Erythroblast (primary cell): Measurements from ENCODE around the gene FRMD5.
"Not testable (repeated sequence)": the region's sequence is repeated elsewhere in the genome, so short reads cannot be mapped to it uniquely, and the experiment has no call there.

Experiments used
- DNase-seq, 2 experiments: peaks; one replicate each; lab custom pipeline; 2025; lab: John Stamatoyannopoulos, UW
- GATA1 ChIP-seq: IDR thresholded peaks from 2 replicates; pipeline ENCODE4 v1.6.1; 2011; ENCODE audit warnings: low read depth, mild to moderate bottlenecking, control low read depth, low read length, moderate library complexity
- POLR2A ChIP-seq: IDR thresholded peaks from 2 replicates; pipeline ENCODE4 v1.6.1; 2011; ENCODE audit warnings: mild to moderate bottlenecking, low read length

FRMD5 gene

GRCh38 chr15:44195151-44195740, at the start of gene FRMD5:
TSS of gene FRMD5 (minus strand) at chr15:44195271.
- no peak for TF ChIP-seq POLR2A

GRCh38 chr15:44243829-44244228, 48.8 kb upstream of the FRMD5 start:
- TF ChIP-seq GATA1 (no peak), POLR2A (no peak)
- DNase-seq: no peak

More at GRCh38 chr15:44195151-44195740, at the start of gene FRMD5:
- peak; percentile 53 to 58 for DNase-seq

- no peak for DNase-seq
- no peak for TF ChIP-seq GATA1
- TF ChIP-seq POLR2A: no peak
Measured at GRCh38 chr15:44243141-44243540, 48.1 kb upstream of the FRMD5 start.

GRCh38 chr15:44231842-44232241, 36.8 kb upstream of the FRMD5 start:
- no peak for DNase-seq
- no peak for TF ChIP-seq POLR2A
- no peak for TF ChIP-seq GATA1

DNA sequence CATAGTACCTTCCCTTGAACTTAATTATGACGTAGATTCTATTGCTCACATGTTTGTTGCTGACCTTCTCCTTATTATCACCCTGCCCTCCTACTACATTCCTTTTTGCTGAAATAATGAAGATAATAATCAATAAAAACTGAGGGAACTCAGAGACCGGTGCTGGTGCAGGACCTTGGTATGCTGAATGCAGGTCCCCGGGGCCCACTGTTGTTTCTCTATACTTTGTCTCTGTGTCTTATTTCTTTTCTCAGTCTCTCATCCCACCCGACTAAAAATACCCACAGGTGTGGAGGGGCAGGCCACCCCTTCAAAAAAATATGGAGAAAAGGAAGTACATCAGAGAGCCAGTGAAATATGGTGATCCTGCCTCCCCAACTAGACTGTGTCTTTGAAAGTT, 34.2 kb upstream of the FRMD5 start:
- not testable (repeated sequence) for DNase-seq

GRCh38 chr15:44227584-44227983, 32.5 kb upstream of the FRMD5 start:
- DNase-seq: no peak
- TF ChIP-seq POLR2A (no peak), GATA1 (no peak)

DNA sequence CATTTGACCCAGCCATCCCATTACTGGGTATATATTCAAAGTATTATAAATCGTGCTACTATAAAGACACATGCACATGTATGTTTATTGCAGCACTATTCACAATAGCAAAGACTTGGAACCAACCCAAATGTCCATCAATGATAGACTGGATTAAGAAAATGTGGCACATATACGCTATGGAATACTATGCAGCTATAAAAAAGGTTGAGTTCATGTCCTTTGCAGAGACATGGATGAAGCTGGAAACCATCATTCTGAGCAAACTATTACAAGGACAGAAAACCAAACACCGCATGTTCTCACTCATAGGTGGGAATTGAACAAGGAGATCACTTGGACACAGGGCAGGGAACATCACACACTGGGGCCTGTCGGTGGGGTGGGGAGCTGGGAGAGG, 31.9 kb upstream of the FRMD5 start:
- not testable (repeated sequence) for DNase-seq

- no peak for DNase-seq
Measured at GRCh38 chr15:44222478-44222877, 27.4 kb upstream of the FRMD5 start.

DNA sequence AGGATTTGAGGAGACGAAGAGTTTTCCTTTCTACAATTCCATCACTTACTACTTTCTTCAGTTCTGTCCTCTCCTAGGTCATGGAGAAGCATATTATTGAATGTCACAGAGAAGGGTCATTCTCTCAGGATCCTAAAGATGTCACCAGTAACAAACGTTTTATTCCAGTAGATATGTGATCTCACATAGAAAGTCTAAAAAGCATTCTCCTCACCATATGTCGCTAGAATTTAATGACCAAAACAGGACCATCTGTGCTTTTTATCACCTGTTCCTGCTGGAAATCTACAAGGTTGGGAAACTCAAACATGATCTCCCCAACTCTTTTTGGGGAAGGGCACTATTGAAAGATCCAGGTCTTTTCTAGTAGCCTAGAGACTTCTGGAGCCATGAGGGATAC, 24.0 kb upstream of the FRMD5 start:
- no peak for DNase-seq
- TF ChIP-seq GATA1 (no peak), POLR2A (no peak)

More at GRCh38 chr15:44222478-44222877, 27.4 kb upstream of the FRMD5 start:
- TF ChIP-seq POLR2A (no peak), GATA1 (no peak)

DNA sequence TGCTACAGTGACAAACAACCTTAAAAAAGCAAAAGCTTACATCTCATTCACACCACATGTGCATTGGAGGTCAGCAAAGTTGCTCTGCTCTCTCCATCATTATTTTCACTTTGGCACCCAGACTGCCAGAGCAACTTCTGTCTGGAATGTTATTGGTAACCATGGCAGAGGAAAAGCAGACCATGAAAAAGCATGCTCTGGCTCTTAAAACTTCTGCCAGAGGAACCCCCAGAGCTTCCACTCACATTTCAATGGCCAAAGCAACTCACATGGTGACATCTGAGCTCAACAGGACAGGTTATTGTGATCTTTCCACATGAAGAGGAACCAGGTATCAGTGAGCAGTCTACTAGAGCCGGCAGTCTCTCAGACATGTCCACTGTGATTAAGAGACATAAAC, 21.9 kb upstream of the FRMD5 start:
- TF ChIP-seq POLR2A (no peak), GATA1 (no peak)
- DNase-seq: no peak

DNA sequence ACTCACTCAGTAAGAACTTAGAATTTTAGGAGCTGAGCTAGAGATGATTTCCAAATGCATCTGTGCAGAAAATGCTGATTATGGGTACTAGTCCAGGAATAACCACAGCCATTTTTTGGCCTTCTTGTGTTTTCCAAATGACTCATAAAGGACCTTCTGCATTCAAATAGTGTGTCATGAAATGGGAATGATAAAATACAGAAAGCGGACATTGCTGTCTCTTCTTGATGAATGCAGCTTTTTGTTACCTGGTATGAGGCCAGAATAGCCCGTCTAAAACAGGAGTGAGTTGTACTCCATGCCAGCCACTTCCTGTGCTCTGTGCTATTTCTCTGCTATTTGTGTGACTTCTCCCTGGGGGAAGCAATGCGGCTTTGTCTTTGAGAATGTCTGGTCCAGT, 20.5 kb upstream of the FRMD5 start:
- TF ChIP-seq GATA1 (no peak), POLR2A (no peak)
- DNase-seq: no peak

- no peak for TF ChIP-seq GATA1
- TF ChIP-seq POLR2A: no peak
- DNase-seq: no peak
Measured at GRCh38 chr15:44208956-44209355, 13.9 kb upstream of the FRMD5 start.

DNA sequence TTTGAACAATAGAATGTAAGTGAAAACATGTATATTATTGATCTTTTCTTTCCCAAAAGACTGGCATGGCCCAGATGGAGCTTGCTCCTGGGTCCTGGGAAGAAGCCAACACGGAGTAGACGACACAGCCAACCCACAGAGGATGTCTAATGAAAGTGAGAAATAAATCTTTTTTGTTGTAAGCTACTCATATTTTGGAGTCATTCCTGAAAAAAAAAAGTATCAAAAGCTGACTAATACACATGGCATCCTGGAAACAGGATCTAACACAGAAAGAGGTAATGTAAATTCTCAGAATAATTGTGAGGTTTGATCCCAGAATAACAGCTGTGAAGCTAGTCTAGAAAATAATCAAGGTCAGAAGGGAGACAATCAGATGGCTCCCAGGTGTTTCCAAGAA, 12.6 kb upstream of the FRMD5 start:
- DNase-seq: no peak
- TF ChIP-seq GATA1 (no peak), POLR2A (no peak)

- no peak for DNase-seq
- no peak for TF ChIP-seq GATA1
- no peak for TF ChIP-seq POLR2A
Measured at GRCh38 chr15:44199393-44199792, 4.3 kb upstream of the FRMD5 start.

DNA sequence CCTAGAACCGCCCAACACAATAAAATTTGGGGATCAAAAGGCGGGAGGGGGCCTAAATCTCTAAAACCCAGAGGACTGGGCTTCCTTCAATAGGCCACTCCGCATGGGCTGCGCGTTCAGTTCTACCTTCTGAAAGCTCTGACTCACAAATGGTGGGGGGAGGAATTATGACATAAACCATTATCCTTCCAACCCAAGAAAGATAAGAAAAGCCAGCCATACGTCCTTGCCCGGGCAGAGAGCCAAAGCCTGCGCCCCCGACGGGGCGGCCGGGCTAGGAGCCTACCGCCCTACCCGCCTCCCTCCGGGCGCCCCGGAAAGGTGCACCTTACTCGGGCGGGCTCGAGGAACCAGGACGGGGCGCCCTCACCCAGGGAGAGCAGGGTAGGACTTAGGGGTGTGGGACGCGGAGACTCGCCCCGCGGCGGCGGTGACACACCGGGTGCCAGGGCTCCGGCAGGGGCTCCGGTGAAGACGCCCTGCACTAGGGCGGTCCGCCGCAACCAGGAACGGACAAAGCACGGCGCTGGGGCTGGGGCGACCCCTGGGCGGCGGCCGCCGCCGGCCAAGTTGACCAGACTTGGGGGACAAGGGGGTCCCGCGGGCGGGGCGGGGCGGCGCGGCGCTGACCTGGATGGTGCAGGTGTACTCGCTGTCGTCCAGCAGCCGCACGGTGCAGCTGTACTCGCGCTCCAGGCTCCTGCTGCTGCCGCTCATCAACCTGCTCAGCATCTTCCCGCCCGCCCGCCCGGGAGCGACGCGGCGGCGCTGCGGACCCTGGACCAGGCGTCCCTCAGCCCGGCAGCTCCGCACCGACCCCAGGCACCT, 534 bp downstream of the FRMD5 start:
- DNase-seq: peak; percentile 54 to 59

More for the DNA sequence above, 534 bp downstream of the FRMD5 start:
- TF ChIP-seq POLR2A (no peak), GATA1 (no peak)
